Endothelial cell of umbilical vein (primary cell): Measurements from ENCODE around the gene PRCD. TPM values are rescaled to one million over a fixed set of nuclear protein-coding genes. Genes with fewer than 3 reads are reported as not detected.

Source experiments
- BruUV-seq: library from RNA; stranded (reverse); fragments of 400-500 nt; replicated peaks from 2 replicates; lab custom pipeline; 2021; lab: Mats Ljungman, UMichigan
- CTCF ChIA-PET: fragments of 300-600, 350-600 bp; sonication (Branson Sonifier 250); formaldehyde crosslinking; loops from one replicate; lab custom pipeline; 2021; ENCODE audit warnings: antibody characterized with exemption, inconsistent platforms; lab: Charles Lee
- POLR2A ChIA-PET: fragments of 300-600, 350-600 bp; sonication (Branson Sonifier 250); formaldehyde crosslinking; loops from one replicate; lab custom pipeline; 2021; ENCODE audit warnings: antibody characterized with exemption, inconsistent platforms; lab: Charles Lee
- DNase-seq: peaks from one replicate; pipeline ENCODE4 v3.0.0-alpha.2; 2011; ENCODE audit warnings: low read depth, low spot score
- FAIRE-seq: peaks from 2 replicates; lab custom pipeline; 2011; peaks lifted over from hg19 to GRCh38; lab: Jason Lieb, UNC
- H2AFZ ChIP-seq: 2 replicates; pipeline ENCODE4 v1.6.0; 2012; ENCODE audit warnings: low read depth, low read length, control low read depth, inconsistent platforms
- H3K27ac ChIP-seq: 2 replicates; pipeline ENCODE4 v1.5.1; 2011; ENCODE audit warnings: low read depth, mild to moderate bottlenecking, control low read depth, low read length, moderate library complexity; ENCODE audit not compliant: insufficient read depth
- H3K27me3 ChIP-seq, 2 experiments: 2 replicates each; pipeline versions ENCODE4 v1.6.0 to v1.6.1; 2011; ENCODE audit warnings: low read length in 2 of 2, mixed read lengths in 1 of 2; ENCODE audit not compliant: control insufficient read depth in 2 of 2, insufficient read depth in 2 of 2
- H3K36me3 ChIP-seq, 2 experiments: 2 replicates in 1 of 2; 3 replicates in 1 of 2; pipeline ENCODE4 v1.5.1; 2011; ENCODE audit warnings: low read length in 2 of 2, mild to moderate bottlenecking in 1 of 2, moderate library complexity in 1 of 2; ENCODE audit not compliant: control insufficient read depth in 2 of 2, insufficient read depth in 2 of 2; ENCODE audit errors: extremely low read depth in 1 of 2
- H3K4me1 ChIP-seq: 3 replicates; pipeline ENCODE4 v1.5.1; 2011; ENCODE audit warnings: mild to moderate bottlenecking, low read length; ENCODE audit not compliant: control insufficient read depth, insufficient read depth; ENCODE audit errors: extremely low read depth
- H3K4me2 ChIP-seq: 2 replicates; pipeline ENCODE4 v1.6.1; 2011; ENCODE audit warnings: low read length, control low read depth, mixed read lengths; ENCODE audit not compliant: insufficient read depth
- H3K4me3 ChIP-seq, 3 experiments: fragments of 200-600 bp in 1 of 3; sonication (generic), shearing (Covaris generic) in 1 of 3; replicated peaks in 1 of 3; 2 replicates each; pipeline ENCODE4 v1.5.1; 2011 to 2016; ENCODE audit warnings: control low read depth in 3 of 3, low read length in 3 of 3, mild to moderate bottlenecking in 2 of 3, inconsistent platforms in 1 of 3, low read depth in 1 of 3, moderate library complexity in 1 of 3; ENCODE audit not compliant: insufficient read depth in 1 of 3
- H3K79me2 ChIP-seq: 2 replicates; pipeline ENCODE4 v1.6.0; 2012; ENCODE audit warnings: low read length, inconsistent platforms; ENCODE audit not compliant: control insufficient read depth, insufficient read depth
- H3K9ac ChIP-seq: replicated peaks from 2 replicates; pipeline ENCODE3; 2011; ENCODE audit warnings: low read length, control low read depth; ENCODE audit not compliant: insufficient read depth; ENCODE audit errors: extremely low read depth
- H3K9me1 ChIP-seq: replicated peaks from 3 replicates; pipeline ENCODE4 v1.6.0; 2011; ENCODE audit warnings: mild to moderate bottlenecking, low read length; ENCODE audit not compliant: control insufficient read depth, insufficient read depth; ENCODE audit errors: extremely low read depth
- H3K9me3 ChIP-seq: replicated peaks from 2 replicates; pipeline ENCODE4 v1.5.1; 2012; ENCODE audit warnings: low read length, inconsistent platforms; ENCODE audit not compliant: control insufficient read depth, insufficient read depth
- H4K20me1 ChIP-seq: replicated peaks from 2 replicates; pipeline ENCODE3; 2011; ENCODE audit warnings: mild to moderate bottlenecking, low read length; ENCODE audit not compliant: control insufficient read depth, insufficient read depth; ENCODE audit errors: extremely low read depth
- CTCF ChIP-seq, 2 donors: IDR thresholded peaks; 1 replicate in 1 of 2; 2 replicates in 1 of 2; pipeline ENCODE4 v1.5.1; 2011; ENCODE audit warnings: low read length in 2 of 2, mild to moderate bottlenecking in 2 of 2, moderate library complexity in 2 of 2, control low read depth in 1 of 2, inconsistent platforms in 1 of 2, low read depth in 1 of 2; ENCODE audit not compliant: insufficient read depth in 1 of 2; ENCODE audit errors: extremely low read depth in 1 of 2
- EZH2 ChIP-seq: IDR thresholded peaks from 2 replicates; pipeline ENCODE4 v1.6.1; 2012; ENCODE audit warnings: borderline replicate concordance, low read depth, mild to moderate bottlenecking, moderate library complexity, low read length, inconsistent platforms; ENCODE audit not compliant: severe bottlenecking
- FOS ChIP-seq: IDR thresholded peaks from 2 replicates; pipeline ENCODE4 v1.6.1; 2011; ENCODE audit warnings: mild to moderate bottlenecking, low read length, moderate library complexity, borderline replicate concordance; ENCODE audit not compliant: insufficient read depth
- GATA2 ChIP-seq: IDR thresholded peaks from 2 replicates; pipeline ENCODE4 v1.7.0; 2011; ENCODE audit warnings: low read depth, mild to moderate bottlenecking, moderate library complexity, mixed read lengths, low read length; ENCODE audit not compliant: insufficient read length, insufficient read depth
- JUN ChIP-seq: IDR thresholded peaks from 2 replicates; pipeline ENCODE4 v1.6.1; 2011; ENCODE audit warnings: borderline replicate concordance, low read depth; ENCODE audit not compliant: insufficient read length, insufficient read depth
- MYC ChIP-seq: IDR thresholded peaks from one replicate; pipeline ENCODE4 v1.6.1; 2011; ENCODE audit warnings: mild to moderate bottlenecking, low read depth, low read length
- POLR2A ChIP-seq: IDR thresholded peaks from 2 replicates; pipeline ENCODE4 v1.6.1; 2012; ENCODE audit warnings: low read depth, mild to moderate bottlenecking, control low read depth, low read length
- POLR2AphosphoS5 ChIP-seq: IDR thresholded peaks from 2 replicates; pipeline ENCODE4 v1.6.1; 2012; ENCODE audit warnings: low read depth, mild to moderate bottlenecking, control low read depth, low read length, moderate library complexity; ENCODE audit not compliant: insufficient read depth
- dilution Hi-C: fragments of 300-500 bp; cut with MboI; formaldehyde crosslinking; loops from one replicate; pipeline ENCODE4 v1.15.0; 2019; ENCODE audit warnings: low sequenced_read_pairs; ENCODE audit not compliant: extremely low pct_ligation_motif_present
- intact Hi-C: fragments of 100-400 bp; cut with micrococcal nuclease; formaldehyde crosslinking; loops from one replicate; pipeline ENCODE4 v1.10.0; 2022
- polyA plus RNA-seq, 4 experiments: library from polyadenylated mRNA; depleted of rRNA in 3 of 4; stranded (reverse) in 3 of 4; unstranded in 1 of 4; fragments of >200 nt; gene quantifications; 2 replicates each; pipeline versions ENCODE4 v1.2.1 to v1.2.3, GENCODE V29; 2011 to 2012; ENCODE audit warnings: missing spikeins in 1 of 4
- total RNA-seq: library from RNA; stranded (reverse); gene quantifications from 2 replicates; pipeline ENCODE4 v1.2.3, GENCODE V29; 2021
- TF ChIP-seq, protein P1 (sequence below): IDR thresholded peaks from 2 replicates; pipeline ENCODE4 v1.6.1; 2011; ENCODE audit not compliant: insufficient read depth, insufficient read length

The PRCD gene
- total and polyA plus RNA-seq, 2 donors (not counting 3 experiments of a cell fraction or from before 2014, with no cell fraction given): not detected

- TF ChIP-seq MYC (no peak), GATA2 (no peak), CTCF (IDR thresholded peaks at IDR 0.05; ENCODE audit: extremely low read depth in 1 of 2, insufficient read depth in 1 of 2, low read depth in 1 of 2, low read length in 2 of 2) (no peak), POLR2A (no peak), FOS (no peak), JUN (no peak), EZH2 (no peak), POLR2AphosphoS5 (no peak)
- TF ChIP-seq, protein P1, sequence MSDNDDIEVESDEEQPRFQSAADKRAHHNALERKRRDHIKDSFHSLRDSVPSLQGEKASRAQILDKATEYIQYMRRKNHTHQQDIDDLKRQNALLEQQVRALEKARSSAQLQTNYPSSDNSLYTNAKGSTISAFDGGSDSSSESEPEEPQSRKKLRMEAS: no peak
- Histone ChIP-seq H3K9me1 (no peaks in the 10 kb centered on the region), H3K36me3 (no peaks in the 10 kb centered on the region), H3K79me2 (no peaks in the 10 kb centered on the region), H3K4me2 (no peak overlapping the region), H3K27me3 (peaks cover 16 to 18% of the 10 kb centered on the region in 2 experiments), H3K4me3 (peak overlapping the region in 1 of 3 experiments; percentile 37), H4K20me1 (no peaks in the 10 kb centered on the region), H3K27ac (no peak overlapping the region), H3K4me1 (peaks cover 5% of the 10 kb centered on the region), H3K9ac (no peak overlapping the region), H2AFZ (no peak overlapping the region), H3K9me3 (no peaks in the 10 kb centered on the region)
- dilution Hi-C loops (no loop called here), intact Hi-C loops (loop anchor here (5.0 kb wide), 1 partner anchor 38 kb away; no protein-coding TSS in a partner anchor)
- POLR2A ChIA-PET: no interaction called here
- CTCF ChIA-PET: interaction anchor here (3.5 to 3.9 kb wide), 2 partner anchors 27 to 39 kb away, joined by 24 to 32 read pairs; no protein-coding TSS in a partner anchor
- no peak for FAIRE-seq
- BruUV-seq: no TSS peak
- no peak for DNase-seq
Observed at GRCh38 chr17:76584427-76585032, 44.7 kb downstream of the PRCD start.
